Vagina (tissue), 2 donors: ENCODE data around the gene CPPED1.

ENCODE experiments used
- POLR2AphosphoS5 ChIP-seq, 2 donors: sonication (generic); formaldehyde crosslinking; IDR thresholded peaks; one replicate each; pipeline ENCODE4 v1.9.0; 2017; ENCODE audit warnings: antibody characterized with exemption in 2 of 2, mild to moderate bottlenecking in 2 of 2, low read depth in 1 of 2; ENCODE audit not compliant: insufficient read depth in 1 of 2
- TF ChIP-seq, protein P1 (sequence below), 3 experiments: fragments of 450-650 bp in 2 of 3; fragments of 200-600 bp in 1 of 3; sonication (generic) in 1 of 3; IDR thresholded peaks; one replicate each; pipeline ENCODE4 v1.5.1; 2017 to 2019; ENCODE audit warnings: antibody characterized with exemption in 3 of 3, mild to moderate bottlenecking in 2 of 3, moderate library complexity in 2 of 3

- TF ChIP-seq POLR2AphosphoS5 (IDR thresholded peaks at IDR 0.05; ENCODE audit: insufficient read depth in 1 of 2, low read depth in 1 of 2) = no peak
- TF ChIP-seq, protein P1, sequence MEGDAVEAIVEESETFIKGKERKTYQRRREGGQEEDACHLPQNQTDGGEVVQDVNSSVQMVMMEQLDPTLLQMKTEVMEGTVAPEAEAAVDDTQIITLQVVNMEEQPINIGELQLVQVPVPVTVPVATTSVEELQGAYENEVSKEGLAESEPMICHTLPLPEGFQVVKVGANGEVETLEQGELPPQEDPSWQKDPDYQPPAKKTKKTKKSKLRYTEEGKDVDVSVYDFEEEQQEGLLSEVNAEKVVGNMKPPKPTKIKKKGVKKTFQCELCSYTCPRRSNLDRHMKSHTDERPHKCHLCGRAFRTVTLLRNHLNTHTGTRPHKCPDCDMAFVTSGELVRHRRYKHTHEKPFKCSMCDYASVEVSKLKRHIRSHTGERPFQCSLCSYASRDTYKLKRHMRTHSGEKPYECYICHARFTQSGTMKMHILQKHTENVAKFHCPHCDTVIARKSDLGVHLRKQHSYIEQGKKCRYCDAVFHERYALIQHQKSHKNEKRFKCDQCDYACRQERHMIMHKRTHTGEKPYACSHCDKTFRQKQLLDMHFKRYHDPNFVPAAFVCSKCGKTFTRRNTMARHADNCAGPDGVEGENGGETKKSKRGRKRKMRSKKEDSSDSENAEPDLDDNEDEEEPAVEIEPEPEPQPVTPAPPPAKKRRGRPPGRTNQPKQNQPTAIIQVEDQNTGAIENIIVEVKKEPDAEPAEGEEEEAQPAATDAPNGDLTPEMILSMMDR (IDR thresholded peaks at IDR 0.05) = no peak
Observed at GRCh38 chr16:12661656-12662172, 142.0 kb downstream of the CPPED1 start.
